ENCODE results near the gene SUPT20HL2.

SUPT20HL2 gene

DNA sequence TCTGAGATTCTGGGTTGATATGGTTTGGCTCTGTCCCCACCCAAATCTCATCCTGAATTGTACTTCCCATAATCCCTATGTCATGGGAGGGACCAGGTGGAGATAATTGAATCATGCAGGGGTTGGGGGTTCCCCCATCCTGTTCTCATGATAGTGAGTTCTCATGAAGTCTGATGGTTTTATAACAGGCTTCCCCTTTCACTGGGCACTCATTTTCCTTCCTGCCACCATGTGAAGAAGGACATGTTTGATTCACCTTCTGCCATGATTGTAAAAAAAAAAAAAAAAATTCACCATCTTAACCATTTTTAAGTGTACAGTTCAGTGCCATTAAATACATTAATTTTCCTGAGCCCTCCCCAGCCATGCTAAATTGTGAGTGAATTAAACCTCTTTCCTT, 42.6 kb downstream of the SUPT20HL2 start:
- TF ChIP-seq, protein P1, sequence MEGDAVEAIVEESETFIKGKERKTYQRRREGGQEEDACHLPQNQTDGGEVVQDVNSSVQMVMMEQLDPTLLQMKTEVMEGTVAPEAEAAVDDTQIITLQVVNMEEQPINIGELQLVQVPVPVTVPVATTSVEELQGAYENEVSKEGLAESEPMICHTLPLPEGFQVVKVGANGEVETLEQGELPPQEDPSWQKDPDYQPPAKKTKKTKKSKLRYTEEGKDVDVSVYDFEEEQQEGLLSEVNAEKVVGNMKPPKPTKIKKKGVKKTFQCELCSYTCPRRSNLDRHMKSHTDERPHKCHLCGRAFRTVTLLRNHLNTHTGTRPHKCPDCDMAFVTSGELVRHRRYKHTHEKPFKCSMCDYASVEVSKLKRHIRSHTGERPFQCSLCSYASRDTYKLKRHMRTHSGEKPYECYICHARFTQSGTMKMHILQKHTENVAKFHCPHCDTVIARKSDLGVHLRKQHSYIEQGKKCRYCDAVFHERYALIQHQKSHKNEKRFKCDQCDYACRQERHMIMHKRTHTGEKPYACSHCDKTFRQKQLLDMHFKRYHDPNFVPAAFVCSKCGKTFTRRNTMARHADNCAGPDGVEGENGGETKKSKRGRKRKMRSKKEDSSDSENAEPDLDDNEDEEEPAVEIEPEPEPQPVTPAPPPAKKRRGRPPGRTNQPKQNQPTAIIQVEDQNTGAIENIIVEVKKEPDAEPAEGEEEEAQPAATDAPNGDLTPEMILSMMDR (IDR thresholded peaks at IDR 0.05; ENCODE audit: low read depth, low read length, missing control alignments) = no peak
- DNase-seq (ENCODE audit: low read depth) = no peak
- no peak overlapping the region for H3K4me3 ChIP-seq (ENCODE audit: low read depth, low read length)

DNA sequence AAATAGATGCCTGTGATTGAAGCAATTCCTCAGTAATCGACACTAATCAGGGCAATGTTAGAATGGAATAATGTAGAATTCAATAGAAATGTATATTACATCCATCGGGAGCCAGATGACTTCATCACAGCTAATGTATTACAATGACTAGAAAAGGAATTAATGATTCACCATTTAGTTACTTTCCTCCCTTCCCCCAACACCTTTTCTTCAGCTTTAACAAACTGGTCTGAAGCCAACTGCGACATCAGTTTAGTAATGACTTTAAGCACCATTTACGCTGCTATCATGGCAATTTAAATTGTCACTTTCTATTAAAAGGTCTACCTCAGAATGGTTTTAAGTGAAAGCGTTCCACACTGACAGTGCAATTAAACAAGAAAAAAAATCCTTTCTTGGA, 45.1 kb downstream of the SUPT20HL2 start:
- no peak overlapping the region for H3K4me3 ChIP-seq (ENCODE audit: low read depth, low read length)
- TF ChIP-seq, protein P1 (IDR thresholded peaks at IDR 0.05; ENCODE audit: low read depth, low read length, missing control alignments) = no peak
- no peak for DNase-seq (ENCODE audit: low read depth)

DNA sequence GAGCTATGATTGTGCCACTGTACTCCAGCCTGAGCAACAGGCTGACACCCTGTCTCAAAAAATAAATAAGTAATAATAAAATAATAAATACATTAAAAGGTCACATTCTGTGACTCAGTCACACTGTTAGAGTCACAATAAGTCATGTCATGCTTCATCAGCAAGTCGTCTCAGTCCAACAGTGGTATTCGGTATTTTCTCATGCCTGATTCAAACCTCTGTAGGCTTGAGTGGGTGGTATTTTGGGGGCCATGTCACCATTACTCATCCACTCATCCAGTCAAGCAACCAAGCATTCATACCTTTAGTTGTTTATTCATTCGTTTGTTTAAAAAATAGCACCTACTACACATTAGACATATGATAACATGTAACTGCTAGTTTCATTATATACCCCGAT, 46.9 kb downstream of the SUPT20HL2 start:
- TF ChIP-seq, protein P1 (IDR thresholded peaks at IDR 0.05; ENCODE audit: low read depth, low read length, missing control alignments) = no peak
- H3K4me3 ChIP-seq (ENCODE audit: low read depth, low read length) = no peak overlapping the region
- DNase-seq (ENCODE audit: low read depth) = no peak

DNA sequence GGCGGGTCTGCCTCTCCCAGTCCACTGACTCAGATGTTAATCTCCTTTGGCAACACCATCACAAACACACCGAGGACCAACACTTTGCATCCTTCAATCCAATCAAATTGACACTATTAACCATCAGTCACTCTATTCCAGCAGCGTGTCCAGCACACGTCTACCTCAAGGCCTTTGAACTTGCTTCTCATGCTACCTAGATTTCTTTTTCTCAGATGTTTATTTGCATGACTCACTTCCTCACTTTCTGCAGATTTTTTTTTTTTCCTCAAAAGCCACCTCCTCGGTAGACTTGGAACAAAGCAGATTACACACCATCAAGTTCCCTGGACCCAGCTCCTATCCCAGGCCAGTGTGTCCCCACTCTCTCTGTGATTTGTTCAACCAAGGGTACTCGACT, 49.5 kb downstream of the SUPT20HL2 start:
- no peak for DNase-seq (ENCODE audit: low read depth)
- TF ChIP-seq, protein P1 (IDR thresholded peaks at IDR 0.05; ENCODE audit: low read depth, low read length, missing control alignments) = no peak
- H3K4me3 ChIP-seq (ENCODE audit: low read depth, low read length) = no peak overlapping the region

DNA sequence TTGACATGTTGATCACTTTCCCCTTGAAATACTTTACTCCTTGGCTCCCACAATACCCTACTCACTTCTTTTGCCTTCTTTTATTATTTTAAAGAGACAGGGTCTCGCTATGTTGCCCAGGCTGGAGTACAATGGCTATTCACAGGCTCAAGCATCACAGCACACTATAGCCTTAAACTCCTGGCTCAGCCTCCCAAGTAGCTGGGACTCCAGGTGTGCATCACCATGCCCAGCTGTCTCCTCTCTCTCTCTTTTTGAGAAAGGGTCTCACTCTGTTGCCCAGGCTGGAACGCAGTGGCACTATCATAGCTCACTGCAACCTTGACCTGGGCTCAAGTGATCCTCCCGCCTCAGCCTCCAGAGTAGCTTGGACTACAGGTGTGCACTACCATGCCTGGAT, 51.6 kb downstream of the SUPT20HL2 start:
- TF ChIP-seq, protein P1 (IDR thresholded peaks at IDR 0.05; ENCODE audit: low read depth, low read length, missing control alignments) = no peak
- no peak for DNase-seq (ENCODE audit: low read depth)
- H3K4me3 ChIP-seq (ENCODE audit: low read depth, low read length) = no peak overlapping the region

Measured in GM12864 (cell line).